OCI-LY7 (cell line): ENCODE data around the gene MAN1B1. TPM values are rescaled to one million over a fixed set of nuclear protein-coding genes. Genes with fewer than 3 reads are reported as not detected.

ENCODE experiments used
- BruUV-seq: library from RNA; stranded (reverse); fragments of 400-500 nt; replicated peaks from 2 replicates; lab custom pipeline; 2021; lab: Mats Ljungman, UMichigan
- CTCF ChIA-PET: fragments of 300-600 bp; sonication (Branson Sonifier 250); formaldehyde crosslinking; loops from one replicate; lab custom pipeline; 2022; ENCODE audit warnings: antibody characterized with exemption; ENCODE audit not compliant: unreplicated experiment; lab: Charles Lee
- POLR2A ChIA-PET: fragments of 300-600 bp; sonication (Branson Sonifier 250); formaldehyde crosslinking; loops from one replicate; lab custom pipeline; 2022; ENCODE audit warnings: antibody characterized with exemption; lab: Charles Lee
- DNase-seq: peaks from one replicate; pipeline ENCODE4 v3.0.0-alpha.2; 2015; ENCODE audit warnings: low spot score
- H2AFZ ChIP-seq: fragments of 200-600 bp; sonication (generic), shearing (Covaris generic); 2 replicates; pipeline ENCODE4 v1.6.1; 2014; ENCODE audit warnings: mild to moderate bottlenecking, antibody characterized with exemption, low read length, moderate library complexity
- H3K27ac ChIP-seq: fragments of 200-600 bp; sonication (generic); 2 replicates; pipeline ENCODE4 v1.5.1; 2014; ENCODE audit warnings: mixed run types, low read depth, mild to moderate bottlenecking, moderate library complexity, low read length, inconsistent platforms; ENCODE audit not compliant: poor library complexity, severe bottlenecking
- H3K36me3 ChIP-seq: fragments of 200-600 bp; sonication (generic); 2 replicates; pipeline ENCODE4 v1.6.1; 2014; ENCODE audit warnings: mild to moderate bottlenecking, antibody characterized with exemption, low read length, moderate library complexity, mixed read lengths; ENCODE audit not compliant: insufficient read depth
- H3K4me1 ChIP-seq: fragments of 200-600 bp; sonication (generic); 2 replicates; pipeline ENCODE4 v1.5.1; 2014; ENCODE audit warnings: mild to moderate bottlenecking, low read length; ENCODE audit not compliant: insufficient read depth, poor library complexity, severe bottlenecking
- H3K4me2 ChIP-seq: fragments of 200-600 bp; sonication (generic); 2 replicates; pipeline ENCODE4 v1.6.1; 2014; ENCODE audit warnings: mild to moderate bottlenecking, low read length
- H3K4me3 ChIP-seq: fragments of 200-600 bp; sonication (generic); 2 replicates; pipeline ENCODE4 v1.5.1; 2014; ENCODE audit warnings: mild to moderate bottlenecking, low read depth, low read length; ENCODE audit not compliant: poor library complexity, severe bottlenecking
- H3K79me2 ChIP-seq: fragments of 200-600 bp; sonication (generic); 2 replicates; pipeline ENCODE4 v1.6.1; 2016; ENCODE audit warnings: low read depth, mild to moderate bottlenecking, low read length, moderate library complexity, mixed read lengths; ENCODE audit not compliant: insufficient read depth
- H3K9me2 ChIP-seq: fragments of 200-600 bp; sonication (generic); 2 replicates; pipeline ENCODE4 v1.6.1; 2016; ENCODE audit warnings: mild to moderate bottlenecking, low read length, mixed read lengths; ENCODE audit not compliant: insufficient read depth
- H3K9me3 ChIP-seq: fragments of 200-600 bp; sonication (generic); 2 replicates; pipeline ENCODE4 v1.6.1; 2014; ENCODE audit warnings: mild to moderate bottlenecking, mixed run types, low read length, mixed read lengths
- H4K20me1 ChIP-seq: fragments of 200-600 bp; sonication (generic); 2 replicates; pipeline ENCODE4 v1.6.1; 2014; ENCODE audit warnings: mild to moderate bottlenecking, antibody characterized with exemption, low read length, moderate library complexity, mixed read lengths; ENCODE audit not compliant: insufficient read depth
- CTCF ChIP-seq: fragments of 200-600 bp; sonication (generic); conservative IDR thresholded peaks from 2 replicates; pipeline ENCODE4 v1.5.1; 2014; ENCODE audit warnings: mild to moderate bottlenecking, antibody characterized with exemption, low read length, moderate library complexity, mixed read lengths
- EZH2phosphoT487 ChIP-seq: fragments of 200-600 bp; sonication (generic); IDR thresholded peaks from 2 replicates; pipeline ENCODE4 v1.6.1; 2018; ENCODE audit warnings: low read depth, borderline replicate concordance, mild to moderate bottlenecking, mixed run types, antibody characterized with exemption, low read length, moderate library complexity, mixed read lengths
- intact Hi-C: fragments of 100-400 bp; cut with micrococcal nuclease; formaldehyde crosslinking; loops from one replicate; pipeline ENCODE4 v1.10.0; 2022; ENCODE audit not compliant: unreplicated experiment
- total RNA-seq, 2 experiments: library from RNA; depleted of rRNA in 1 of 2; stranded (reverse); fragments of >200 nt in 1 of 2; shearing (Covaris generic) in 1 of 2; gene quantifications; 2 replicates each; pipeline ENCODE4 v1.2.3, GENCODE V29; 2014 to 2022

The MAN1B1 gene
- total RNA-seq, 2 experiments from 2014 or later = 32.7 to 43.4 TPM

- Histone ChIP-seq H2AFZ (no peak overlapping the region), H3K36me3 (peaks cover 72% of the 10 kb centered on the region), H3K4me1 (peaks cover 14% of the 10 kb centered on the region), H3K9me3 (no peaks in the 10 kb centered on the region), H3K79me2 (no peaks in the 10 kb centered on the region), H4K20me1 (no peaks in the 10 kb centered on the region), H3K9me2 (no peaks in the 10 kb centered on the region), H3K4me3 (no peak overlapping the region), H3K27ac (no peak overlapping the region), H3K4me2 (no peak overlapping the region)
- no peak for DNase-seq
- intact Hi-C loops = no loop called here
- POLR2A ChIA-PET = no interaction called here
- CTCF ChIA-PET = no interaction called here
- TF ChIP-seq CTCF (no peak), EZH2phosphoT487 (no peak)
- no TSS peak for BruUV-seq
Measured at GRCh38 chr9:137110147-137110910, 23.5 kb downstream of the MAN1B1 start.

- Histone ChIP-seq H3K79me2 (no peaks in the 10 kb centered on the region), H4K20me1 (no peaks in the 10 kb centered on the region), H3K27ac (no peak overlapping the region), H3K4me1 (peaks cover 18% of the 10 kb centered on the region), H3K9me2 (no peaks in the 10 kb centered on the region), H3K36me3 (peaks cover 64% of the 10 kb centered on the region), H3K4me3 (no peak overlapping the region), H3K4me2 (no peak overlapping the region), H3K9me3 (no peaks in the 10 kb centered on the region), H2AFZ (no peak overlapping the region)
- intact Hi-C loops = no loop called here
- TF ChIP-seq CTCF (no peak), EZH2phosphoT487 (no peak)
- CTCF ChIA-PET = no interaction called here
- DNase-seq = no peak
- BruUV-seq = no TSS peak
- POLR2A ChIA-PET = interaction anchor here (0.6 kb wide), 1 partner anchor 871 kb away, joined by 3 read pairs; no protein-coding TSS in a partner anchor
Measured at GRCh38 chr9:137110911-137111787, 24.4 kb downstream of the MAN1B1 start.
